Stimulated activated CD8-positive, alpha-beta memory T cell treated with anti-CD3 and anti-CD28 coated beads, Interleukin-7, amount 100 ng/mL, for 1 hour (primary cell): Measurements from ENCODE around the gene CD163.
"Not testable (repeated sequence)": the region's sequence is repeated elsewhere in the genome, so short reads cannot be mapped to it uniquely, and the experiment has no call there.

Experiments used
- DNase-seq, 2 donors: peaks; one replicate each; pipeline ENCODE4 v3.0.0-alpha.2; 2020; ENCODE audit warnings: low read depth in 2 of 2

Gene CD163

DNA sequence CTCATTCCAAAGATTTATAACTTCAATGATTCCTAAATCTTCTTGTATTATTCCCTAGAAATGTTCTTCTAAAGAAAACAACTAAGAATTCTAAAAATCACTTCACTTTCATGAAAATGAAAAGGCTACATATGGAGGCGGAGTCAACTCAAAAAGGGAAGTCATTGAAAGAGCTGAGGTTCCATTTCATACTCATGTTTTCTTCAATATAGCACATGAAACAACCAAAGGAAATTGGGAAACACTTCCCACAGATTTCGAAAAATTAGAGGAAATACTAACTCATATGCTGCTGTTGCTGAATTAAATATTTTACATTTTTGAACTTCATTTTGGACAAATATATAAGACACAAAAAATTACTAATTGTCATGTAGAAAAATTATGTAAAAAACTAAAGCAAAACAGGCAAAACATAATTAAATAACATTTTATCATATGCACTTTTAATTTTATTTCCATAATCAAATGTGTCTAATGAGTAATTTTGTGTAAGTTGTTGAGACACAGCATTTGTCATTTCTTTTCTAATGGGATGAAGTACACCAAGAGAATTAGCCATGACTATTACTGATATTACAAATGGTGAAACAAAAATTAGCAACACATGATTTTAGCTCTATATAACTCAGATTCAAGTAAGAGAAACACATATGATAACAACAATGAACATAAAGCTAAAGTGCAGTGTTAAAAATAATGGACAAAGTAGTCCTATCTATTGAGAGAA lies at the start of gene CD163:
CD163 (minus strand) TSS at position 92 of the 730 bp plus-strand sequence; CDS start at position 5, 87 bp downstream.
- no peak for DNase-seq

DNA sequence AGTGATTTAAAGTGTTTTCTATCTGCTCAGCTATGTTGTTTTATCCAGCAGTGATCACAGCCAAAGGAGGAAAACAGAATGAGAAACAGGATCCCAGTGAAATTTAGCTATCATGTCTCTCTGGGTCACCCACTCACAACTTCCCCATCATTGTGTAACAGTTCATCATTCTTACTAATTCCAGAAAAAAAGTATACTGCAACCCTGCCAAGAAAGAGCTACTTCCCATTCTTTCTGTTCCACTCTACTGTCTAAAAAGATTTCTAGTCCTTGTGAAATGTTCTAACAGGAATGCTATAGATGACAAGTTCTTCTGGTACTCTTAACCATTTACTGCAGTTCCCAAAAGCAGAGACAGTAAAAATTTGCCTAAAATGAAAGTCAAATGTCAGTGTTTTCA lies 39.2 kb upstream of the CD163 start:
- DNase-seq, result no peak

DNA sequence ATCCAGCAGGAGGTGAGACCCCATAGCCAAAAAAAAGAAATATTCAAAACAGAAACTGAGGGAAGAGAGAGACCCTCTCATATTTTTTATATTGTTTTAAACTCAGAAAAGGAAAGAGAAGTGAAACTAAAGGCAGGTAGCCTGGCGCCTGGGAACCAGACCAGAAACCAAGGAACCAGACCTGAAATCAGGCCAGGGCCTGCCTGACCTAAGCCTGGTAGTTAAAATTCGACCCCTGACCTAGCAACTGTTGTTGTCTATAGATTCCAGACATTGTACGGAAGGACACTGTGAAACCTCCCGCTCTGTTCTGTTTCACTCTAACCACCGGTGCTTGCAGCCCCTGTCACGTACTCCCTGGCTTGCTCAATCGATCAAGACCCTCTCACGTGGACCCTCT lies 38.5 kb upstream of the CD163 start:
- DNase-seq, result no peak

DNA sequence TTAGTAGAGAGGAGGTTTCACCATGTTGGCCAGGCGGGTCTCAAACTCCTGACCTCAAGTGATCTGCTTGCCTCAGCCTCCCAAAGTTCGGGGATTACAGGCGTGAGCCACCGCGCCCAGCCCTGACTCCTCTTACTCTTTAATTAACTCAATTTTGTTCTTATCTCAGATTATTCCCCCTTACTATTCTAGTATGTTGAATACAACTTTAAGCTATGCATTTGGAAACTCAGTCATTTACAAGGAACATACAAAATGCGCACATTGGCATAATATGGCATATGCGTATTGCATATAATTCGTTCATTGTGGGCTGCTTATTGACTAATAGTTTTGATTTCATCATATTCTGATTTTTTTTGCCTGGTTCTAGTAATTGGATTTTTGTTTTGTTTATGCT lies 10.8 kb upstream of the CD163 start:
- DNase-seq, result no peak

DNA sequence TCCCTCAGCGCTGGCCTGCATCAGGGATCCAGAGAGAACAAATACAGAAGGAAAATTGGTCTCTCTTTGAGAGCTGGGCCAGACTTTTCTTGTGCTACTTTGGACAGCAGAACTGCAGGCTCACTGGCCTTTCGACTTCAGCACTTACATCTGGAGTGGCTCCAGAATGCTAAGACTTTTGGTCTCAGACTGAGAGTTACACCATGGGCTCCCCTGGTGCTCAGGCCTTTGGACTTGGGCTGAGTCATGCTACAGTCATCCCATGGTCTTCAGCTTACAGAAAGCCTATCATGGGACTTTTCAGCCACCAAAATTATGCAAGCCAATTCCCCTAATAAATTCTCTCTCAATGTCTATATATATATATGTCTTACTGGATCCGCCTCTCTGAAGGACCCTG lies 9.0 kb upstream of the CD163 start:
- DNase-seq, result no peak

DNA sequence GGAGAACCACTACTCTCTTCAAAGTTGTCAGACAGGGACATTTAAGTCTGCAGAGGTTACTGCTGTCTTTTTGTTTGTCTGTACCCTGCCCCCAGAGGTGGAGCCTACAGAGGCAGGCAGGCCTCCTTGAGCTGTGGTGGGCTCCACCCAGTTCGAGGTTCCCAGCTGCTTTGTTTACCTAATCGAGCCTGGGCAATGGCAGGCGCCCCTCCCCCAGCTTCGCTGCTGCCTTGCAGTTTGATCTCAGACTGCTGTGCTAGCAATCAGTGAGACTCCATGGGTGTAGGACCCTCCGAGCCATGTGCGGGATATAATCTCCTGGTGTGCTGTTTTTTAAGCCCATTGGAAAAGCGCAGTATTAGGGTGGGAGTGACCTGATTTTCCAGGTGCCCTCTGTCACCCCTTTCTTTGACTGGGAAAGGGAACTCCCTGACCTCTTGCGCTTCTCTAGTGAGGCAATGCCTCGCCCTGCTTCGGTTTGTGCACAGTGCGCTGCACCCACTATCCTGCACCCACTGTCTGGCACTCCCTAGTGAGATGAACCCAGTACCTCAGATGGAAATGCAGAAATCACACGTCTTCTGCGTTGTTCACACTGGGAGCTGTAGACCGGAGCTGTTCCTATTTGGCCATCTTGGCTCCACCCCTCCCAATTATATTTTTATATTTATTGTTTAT lies 6.4 kb upstream of the CD163 start:
- DNase-seq, result not testable (repeated sequence)

DNA sequence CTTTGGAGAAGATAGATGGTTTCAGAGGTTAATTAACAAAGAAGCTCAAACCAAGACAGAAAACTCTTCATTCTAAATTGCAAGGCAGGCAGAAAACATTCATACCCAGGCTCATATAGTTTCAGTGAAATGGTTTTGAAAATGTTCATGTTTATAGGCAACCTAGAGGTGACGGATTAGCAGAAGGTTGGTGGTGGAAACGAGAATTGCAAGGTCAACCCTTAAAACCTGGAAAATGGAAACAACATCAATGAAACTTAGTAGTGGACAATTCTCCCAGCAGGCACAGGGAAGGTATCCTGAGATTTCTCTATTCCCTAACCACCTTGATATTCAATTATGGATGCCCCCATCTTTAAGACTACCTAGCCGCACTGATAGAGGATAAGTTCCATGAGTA lies 965 bp downstream of the CD163 start:
- DNase-seq, result no peak

DNA sequence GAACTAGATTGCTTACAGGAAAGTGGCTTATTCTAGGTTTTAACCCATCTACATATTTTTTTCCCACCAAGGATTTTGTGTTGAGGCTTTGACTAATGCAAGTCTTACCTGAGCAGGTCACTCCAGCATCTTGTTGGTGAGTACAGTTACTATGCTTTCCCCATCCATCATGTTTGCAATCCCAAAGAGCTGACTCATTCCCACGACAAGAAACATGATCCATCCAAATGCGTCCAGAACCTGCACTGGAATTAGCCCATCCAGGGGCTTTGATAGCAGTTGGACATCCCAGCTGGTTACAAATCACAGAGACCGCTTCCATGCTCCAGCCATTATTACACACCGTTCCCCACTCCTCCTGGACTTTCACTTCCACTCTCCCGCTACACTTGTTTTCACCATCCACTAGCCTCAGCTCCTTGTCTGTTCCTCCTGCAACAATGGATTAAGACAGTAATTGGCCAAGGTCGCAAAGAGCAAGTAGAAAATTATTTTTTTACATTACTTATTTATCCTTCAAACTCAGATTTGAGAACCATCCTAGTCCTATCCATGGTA lies 2.5 kb downstream of the CD163 start:
- DNase-seq, result no peak

DNA sequence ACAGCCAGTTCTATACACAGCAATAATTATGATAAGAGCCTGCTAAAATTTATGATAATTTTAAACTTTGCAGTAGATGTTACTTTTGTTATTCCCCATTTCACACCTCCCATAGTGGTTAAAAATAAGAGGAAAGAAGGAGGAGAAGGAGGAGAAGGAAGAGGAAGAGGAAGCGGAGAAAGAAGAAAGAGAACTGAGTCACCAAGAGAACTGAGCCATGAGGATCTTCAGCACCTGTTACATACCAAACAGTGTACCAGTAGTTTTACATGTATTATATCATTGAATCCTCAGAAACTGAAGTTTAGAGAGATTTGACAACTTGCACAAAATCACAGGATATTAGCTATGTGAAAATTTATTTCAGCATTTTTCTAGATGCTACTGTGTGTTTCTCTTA lies 3.9 kb downstream of the CD163 start:
- DNase-seq, result no peak

DNA sequence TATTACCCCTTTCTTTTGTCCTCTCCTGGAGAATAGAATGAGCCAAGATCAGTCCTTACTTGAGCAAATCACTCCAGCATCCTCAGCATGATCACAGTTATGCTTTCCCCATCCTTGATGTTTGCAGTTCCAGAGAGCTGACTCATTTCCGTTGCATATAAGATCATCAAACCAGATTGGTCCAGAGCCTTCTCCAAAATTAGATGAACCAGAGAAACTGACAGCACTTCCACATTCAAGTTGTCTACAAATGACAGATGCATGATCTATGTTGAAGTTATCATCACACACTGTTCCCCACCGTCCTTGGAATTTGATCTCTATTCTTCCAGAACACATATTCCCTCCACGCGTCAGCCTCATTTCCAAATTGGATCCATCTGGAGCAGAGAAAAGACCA lies 4.8 kb downstream of the CD163 start:
- no peak for DNase-seq

DNA sequence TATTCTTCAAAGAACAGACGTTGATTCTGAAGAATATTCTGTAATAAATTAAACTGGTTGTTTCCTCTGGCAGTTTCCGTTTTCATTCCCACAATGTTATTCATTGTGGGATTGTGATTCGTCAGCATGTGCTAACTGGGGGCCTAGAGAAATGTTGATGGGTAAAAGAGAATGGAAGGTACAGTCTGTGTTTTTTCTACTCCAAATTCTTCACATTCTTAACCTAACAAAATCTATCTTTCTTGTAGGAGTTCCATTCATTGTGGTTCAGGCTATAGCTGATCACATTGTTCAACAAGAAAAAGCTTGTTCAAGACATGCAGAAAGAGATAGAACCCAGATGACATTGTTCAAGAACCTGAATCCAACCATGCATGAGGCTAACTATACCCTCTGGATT lies 5.9 kb downstream of the CD163 start:
- DNase-seq, result no peak

DNA sequence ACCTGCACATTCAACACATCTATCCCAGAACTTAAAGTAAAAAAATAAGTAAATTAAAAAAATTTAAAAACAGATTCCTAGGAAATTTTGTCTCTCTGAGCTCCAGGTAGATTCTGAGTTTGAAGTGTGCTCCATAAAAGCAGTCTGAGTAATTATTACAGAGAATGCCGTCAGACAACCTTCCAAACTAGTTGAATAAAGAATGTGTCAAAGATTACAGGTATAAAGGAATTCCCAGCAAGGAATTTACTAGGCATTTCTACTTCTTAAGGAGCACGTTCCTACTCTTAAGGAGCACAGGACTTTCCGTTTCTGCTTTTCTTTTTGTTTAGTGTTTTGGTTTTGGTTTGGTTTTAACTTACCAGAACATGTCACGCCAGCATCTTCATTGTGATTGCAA lies 7.1 kb downstream of the CD163 start:
- no peak for DNase-seq

DNA sequence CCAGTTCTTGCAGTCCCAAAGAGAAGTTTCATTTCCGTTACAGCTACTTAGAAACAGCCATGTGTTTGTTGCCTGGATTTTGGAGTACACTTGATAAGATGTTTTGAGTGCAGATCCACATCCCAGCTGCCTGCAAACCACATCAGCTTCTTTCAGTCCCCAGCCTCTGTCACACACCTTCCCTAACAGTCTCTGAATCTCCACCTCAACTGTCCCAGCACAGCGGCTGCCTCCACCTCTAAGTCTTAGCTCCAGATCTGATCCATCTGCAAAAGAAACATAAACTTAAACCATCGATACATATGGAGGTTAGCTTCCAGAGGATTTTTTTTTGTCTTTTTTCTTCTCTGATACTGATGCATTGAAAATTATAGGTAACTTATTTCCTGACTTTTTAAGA lies 8.4 kb downstream of the CD163 start:
- DNase-seq, result no peak

DNA sequence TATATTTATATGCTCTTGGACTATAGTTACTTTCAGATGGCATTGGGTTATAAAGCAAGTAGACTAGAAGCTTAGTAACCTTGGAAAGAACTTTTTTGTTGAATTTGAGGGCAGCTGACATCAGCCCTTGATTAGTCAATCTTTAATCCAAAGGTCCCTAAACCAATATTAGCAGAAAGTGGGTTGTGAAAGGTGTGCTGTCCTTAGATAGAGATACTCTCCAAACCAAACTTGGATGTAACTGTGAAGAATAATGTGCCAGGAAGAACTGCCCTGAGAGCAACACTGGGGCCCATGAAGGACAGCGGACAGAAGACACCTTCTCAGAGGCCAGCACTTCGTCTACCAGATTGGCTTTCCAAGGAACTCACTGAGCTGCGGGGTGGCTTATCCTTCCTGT lies 10.6 kb downstream of the CD163 start:
- DNase-seq, result no peak

DNA sequence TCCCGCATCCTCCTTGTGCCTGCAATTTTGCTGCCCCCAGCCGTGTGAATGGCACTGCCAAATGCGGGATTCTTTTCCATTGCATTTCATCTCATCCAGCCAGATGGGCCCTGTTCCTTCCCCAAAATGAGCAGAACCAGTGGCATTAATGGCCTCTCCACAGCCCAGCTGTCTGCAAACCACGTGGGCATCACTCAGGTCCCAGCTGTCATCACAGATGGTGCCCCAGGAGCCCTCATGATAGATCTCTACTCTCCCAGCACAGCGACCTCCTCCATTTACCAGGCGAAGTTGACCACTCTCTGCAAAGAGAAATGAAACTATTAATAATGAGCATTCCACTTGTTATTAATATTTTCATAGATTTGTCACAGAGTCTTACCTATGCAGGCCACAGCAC lies 17.1 kb downstream of the CD163 start:
- no peak for DNase-seq

DNA sequence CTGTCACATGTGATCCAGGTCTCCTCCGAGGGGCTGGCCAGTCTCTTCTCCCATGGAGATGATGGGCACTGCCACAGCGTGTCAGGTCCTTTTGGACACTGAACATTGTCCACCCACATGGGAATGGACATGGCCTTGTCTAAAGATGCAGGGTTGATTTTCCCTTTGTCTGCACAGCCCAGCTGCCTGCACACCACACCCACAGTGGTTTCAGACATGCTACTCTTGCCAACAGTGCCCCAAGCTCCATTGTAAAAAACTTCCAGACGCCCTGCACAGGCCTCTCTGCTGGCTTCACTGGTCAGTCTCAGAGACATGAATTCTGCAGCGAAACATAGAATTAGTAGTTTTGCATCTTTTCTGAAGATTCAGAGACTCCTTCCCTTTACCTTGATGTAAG lies 18.5 kb downstream of the CD163 start:
- DNase-seq, result no peak

DNA sequence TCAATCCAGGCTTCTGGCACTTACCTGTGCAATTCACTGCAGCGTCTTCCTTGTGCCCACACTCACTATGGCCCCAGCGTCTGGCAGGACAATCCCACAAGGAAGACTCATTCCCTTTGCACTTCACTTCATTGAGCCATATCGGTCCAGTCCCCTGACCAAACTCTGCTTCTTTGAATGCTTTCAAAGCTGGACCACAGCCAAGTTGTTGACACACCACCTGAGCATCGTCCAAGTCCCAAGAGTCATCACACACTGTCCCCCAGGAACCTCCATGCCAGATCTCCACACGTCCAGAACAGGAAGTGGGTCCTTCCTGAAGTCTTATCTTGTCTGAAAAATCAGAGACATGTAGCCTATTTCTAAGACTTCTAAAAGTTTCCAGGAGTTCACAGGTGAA lies 20.2 kb downstream of the CD163 start:
- DNase-seq, result no peak

DNA sequence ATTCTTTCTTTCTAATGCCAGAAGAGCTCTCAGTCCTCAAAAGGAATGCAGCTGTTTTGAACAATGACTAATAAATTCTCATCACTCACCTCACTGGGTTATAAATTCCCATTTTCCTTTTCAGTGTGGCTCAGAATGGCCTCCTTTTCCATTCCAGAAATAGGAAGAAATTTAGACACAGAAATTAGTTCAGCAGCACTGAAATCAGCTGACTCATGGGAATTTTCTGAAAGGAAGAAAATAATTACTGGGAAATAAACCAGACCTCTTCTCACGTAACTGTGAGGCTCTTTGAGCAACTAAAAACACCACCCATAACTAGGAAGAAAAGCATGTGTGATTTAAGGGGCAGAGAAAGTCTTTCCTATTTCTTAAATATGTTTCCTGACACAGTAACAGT lies 23.8 kb downstream of the CD163 start:
- DNase-seq, result no peak

DNA sequence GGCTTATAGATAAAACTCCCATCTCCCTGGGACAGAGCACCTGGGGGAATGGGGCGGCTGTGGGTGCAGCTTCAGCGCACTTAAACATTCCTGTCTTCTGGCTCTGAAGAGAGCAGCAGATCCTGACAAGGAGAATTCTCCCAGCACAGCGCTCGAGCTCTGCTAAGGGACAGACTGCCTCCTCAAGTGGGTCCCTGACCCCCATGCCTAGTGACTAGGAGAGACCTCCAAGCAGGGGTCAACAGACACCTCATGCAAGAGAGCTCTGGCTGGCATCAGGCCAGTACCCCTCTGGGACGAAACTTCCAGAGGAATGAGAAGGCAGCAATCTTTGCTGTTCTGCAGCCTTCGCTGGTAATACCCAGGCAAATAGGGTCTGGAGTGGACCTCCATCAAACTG lies 31.5 kb downstream of the CD163 start:
- no peak for DNase-seq

DNA sequence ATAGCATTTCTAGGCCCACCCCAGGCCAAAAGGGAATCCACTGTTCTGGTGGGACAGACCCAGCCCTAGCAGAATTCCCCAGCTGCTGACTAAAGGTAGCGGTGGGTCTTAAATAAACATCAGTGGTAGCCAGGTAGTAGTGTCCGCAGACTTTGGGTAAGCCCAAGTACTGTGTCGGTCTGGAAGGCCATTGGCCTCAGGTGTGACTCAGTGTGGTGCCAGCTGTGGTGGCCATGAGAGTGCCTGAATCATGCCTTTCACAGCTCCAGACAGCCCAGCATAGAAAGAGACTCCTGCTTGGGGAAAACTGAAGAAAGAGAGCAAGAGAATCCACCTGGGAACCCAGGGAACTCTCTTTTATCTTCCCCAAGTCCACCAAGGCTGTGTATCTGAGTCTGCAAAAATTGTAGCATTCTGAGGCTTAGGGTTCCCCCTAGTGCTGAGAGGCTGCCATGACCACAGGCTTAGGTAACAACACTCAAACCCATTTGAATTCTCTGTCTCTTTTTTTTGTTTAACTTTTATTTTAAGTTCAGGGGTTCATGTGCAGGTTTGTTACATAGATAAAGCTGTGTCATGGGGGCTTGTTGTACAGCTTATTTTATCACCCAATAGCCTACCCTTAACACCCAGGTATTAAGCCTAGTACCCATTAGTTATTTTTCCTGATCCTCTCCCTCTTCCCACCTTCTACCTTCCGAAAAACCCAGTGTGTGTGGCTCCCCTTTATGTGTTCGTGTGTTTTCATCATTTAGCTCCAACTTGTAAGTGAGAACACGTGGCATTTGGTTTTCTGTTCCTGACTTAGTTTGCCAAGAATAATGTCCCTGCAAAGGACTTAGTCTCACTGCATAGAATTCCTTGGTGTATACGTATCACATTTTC lies 43.0 kb downstream of the CD163 start:
- DNase-seq, result peak; percentile 15 to 23

DNA sequence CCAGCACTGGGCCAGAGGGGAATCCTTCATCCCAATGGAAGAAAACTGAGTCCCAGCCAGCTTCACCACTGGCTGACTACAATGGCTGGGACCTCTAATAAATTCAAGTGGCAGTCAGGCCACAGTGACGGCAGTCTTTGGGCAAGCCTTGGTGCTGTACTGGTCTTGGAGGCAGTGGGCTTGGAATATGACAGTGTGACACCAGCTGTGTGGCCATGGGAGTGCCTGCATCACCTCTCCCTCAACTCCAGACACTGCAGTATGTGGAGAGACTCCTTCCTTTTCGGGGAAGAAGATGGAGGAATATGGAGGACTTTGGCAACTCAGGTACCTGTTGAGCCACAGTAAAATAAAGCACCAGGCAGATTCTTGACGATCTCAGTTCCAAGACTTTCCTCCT lies 43.6 kb downstream of the CD163 start:
- DNase-seq, result no peak

DNA sequence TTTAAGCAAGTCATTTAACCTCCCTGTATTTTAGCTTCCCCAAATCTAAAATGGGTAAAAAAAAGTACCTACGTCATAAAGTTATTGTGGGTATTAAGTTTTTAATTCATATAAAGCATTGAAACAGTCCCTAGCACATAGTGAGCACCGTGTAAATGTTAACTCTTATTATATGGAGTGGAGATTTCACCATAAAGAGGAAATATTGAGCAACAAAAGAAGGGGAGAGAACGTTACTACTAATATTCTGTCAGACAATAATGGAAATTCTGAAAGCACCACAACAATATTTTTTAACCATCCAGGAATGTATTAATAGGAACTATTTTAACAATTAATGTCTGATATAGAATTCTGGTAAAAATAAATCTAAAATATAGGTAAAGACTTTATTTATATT lies 51.8 kb downstream of the CD163 start:
- no peak for DNase-seq
